A549 (cell line): ENCODE measurements around the gene ZBTB49.

Source experiments
- CHD2 ChIP-seq: fragments of 150-350 bp; IDR thresholded peaks from 2 replicates; pipeline ENCODE4 v1.6.1; 2014; ENCODE audit warnings: low read length; ENCODE audit not compliant: partially characterized antibody
- ELK1 ChIP-seq: fragments of 150-350 bp; IDR thresholded peaks from 2 replicates; pipeline ENCODE4 v1.6.1; 2014; ENCODE audit warnings: low read depth, mild to moderate bottlenecking, low read length
- HDAC2 ChIP-seq: fragments of 200-600 bp; sonication (generic); IDR thresholded peaks from 2 replicates; pipeline ENCODE4 v1.6.1; 2016
- MAX ChIP-seq: IDR thresholded peaks from 2 replicates; pipeline ENCODE4 v1.6.1; 2012
- NPAS2 ChIP-seq: fragments of 250-450 bp; sonication (Bioruptor Pico); IDR thresholded peaks from 2 replicates; pipeline ENCODE4 v1.8.0; 2022; ENCODE audit warnings: mild to moderate bottlenecking, moderate library complexity, borderline replicate concordance
- POLR2A ChIP-seq: IDR thresholded peaks from 2 replicates; pipeline ENCODE4 v1.6.1; 2012; ENCODE audit warnings: mild to moderate bottlenecking, low read length
- RFX5 ChIP-seq: fragments of 450-650 bp; IDR thresholded peaks from 2 replicates; pipeline ENCODE4 v1.7.1; 2014; ENCODE audit warnings: antibody characterized with exemption, mild to moderate bottlenecking, moderate library complexity
- TF ChIP-seq, protein P1 (sequence below): fragments of 250-450 bp; sonication (Bioruptor Pico); IDR thresholded peaks from 2 replicates; pipeline ENCODE4 v1.5.0; 2021; ENCODE audit warnings: mild to moderate bottlenecking, moderate library complexity, borderline replicate concordance
- TF ChIP-seq, protein P2 (sequence below): fragments of 200-600 bp; sonication (generic); IDR thresholded peaks from 2 replicates; pipeline ENCODE4 v1.6.1; 2016; ENCODE audit warnings: antibody characterized with exemption, mild to moderate bottlenecking, moderate library complexity
- TF ChIP-seq, protein P3 (sequence below): fragments of >200 bp; sonication (Bioruptor Twin); formaldehyde crosslinking; IDR thresholded peaks from 3 replicates; pipeline ENCODE4 v1.5.1; 2016
- TF ChIP-seq, protein P4 (sequence below): IDR thresholded peaks from 2 replicates; pipeline ENCODE4 v1.6.1; 2012; ENCODE audit warnings: low read depth, borderline replicate concordance

DNA sequence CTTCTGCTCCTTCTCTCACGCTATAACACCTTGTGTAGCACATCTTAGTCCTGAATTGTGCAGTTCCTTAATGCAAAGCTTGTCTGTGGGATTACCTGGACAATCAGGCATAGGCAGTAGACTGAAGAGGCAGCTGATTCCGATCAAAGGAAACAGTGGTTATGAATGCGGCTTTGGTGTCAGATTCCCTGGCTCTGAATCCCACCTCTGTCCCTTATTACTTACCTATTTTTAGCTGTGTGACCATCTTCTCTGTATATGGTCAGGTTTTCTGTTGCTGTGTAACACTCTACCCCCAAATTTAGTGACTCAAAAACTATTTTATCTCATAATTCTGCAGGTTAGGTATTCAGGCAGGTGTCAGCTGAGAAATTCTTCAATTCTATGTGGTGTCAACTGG, 3.2 kb downstream of the ZBTB49 start:
- TF ChIP-seq, protein P1, sequence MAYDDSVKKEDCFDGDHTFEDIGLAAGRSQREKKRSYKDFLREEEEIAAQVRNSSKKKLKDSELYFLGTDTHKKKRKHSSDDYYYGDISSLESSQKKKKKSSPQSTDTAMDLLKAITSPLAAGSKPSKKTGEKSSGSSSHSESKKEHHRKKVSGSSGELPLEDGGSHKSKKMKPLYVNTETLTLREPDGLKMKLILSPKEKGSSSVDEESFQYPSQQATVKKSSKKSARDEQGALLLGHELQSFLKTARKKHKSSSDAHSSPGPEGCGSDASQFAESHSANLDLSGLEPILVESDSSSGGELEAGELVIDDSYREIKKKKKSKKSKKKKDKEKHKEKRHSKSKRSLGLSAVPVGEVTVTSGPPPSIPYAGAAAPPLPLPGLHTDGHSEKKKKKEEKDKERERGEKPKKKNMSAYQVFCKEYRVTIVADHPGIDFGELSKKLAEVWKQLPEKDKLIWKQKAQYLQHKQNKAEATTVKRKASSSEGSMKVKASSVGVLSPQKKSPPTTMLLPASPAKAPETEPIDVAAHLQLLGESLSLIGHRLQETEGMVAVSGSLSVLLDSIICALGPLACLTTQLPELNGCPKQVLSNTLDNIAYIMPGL (CRISPR knock-in tag): no peak
- TF ChIP-seq, protein P2, sequence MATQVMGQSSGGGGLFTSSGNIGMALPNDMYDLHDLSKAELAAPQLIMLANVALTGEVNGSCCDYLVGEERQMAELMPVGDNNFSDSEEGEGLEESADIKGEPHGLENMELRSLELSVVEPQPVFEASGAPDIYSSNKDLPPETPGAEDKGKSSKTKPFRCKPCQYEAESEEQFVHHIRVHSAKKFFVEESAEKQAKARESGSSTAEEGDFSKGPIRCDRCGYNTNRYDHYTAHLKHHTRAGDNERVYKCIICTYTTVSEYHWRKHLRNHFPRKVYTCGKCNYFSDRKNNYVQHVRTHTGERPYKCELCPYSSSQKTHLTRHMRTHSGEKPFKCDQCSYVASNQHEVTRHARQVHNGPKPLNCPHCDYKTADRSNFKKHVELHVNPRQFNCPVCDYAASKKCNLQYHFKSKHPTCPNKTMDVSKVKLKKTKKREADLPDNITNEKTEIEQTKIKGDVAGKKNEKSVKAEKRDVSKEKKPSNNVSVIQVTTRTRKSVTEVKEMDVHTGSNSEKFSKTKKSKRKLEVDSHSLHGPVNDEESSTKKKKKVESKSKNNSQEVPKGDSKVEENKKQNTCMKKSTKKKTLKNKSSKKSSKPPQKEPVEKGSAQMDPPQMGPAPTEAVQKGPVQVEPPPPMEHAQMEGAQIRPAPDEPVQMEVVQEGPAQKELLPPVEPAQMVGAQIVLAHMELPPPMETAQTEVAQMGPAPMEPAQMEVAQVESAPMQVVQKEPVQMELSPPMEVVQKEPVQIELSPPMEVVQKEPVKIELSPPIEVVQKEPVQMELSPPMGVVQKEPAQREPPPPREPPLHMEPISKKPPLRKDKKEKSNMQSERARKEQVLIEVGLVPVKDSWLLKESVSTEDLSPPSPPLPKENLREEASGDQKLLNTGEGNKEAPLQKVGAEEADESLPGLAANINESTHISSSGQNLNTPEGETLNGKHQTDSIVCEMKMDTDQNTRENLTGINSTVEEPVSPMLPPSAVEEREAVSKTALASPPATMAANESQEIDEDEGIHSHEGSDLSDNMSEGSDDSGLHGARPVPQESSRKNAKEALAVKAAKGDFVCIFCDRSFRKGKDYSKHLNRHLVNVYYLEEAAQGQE: no peak
- TF ChIP-seq NPAS2 (CRISPR knock-in tag) (no peak), ELK1 (no peak), POLR2A (no peak), MAX (no peak), HDAC2 (no peak), CHD2 (no peak), RFX5 (no peak)
- TF ChIP-seq, protein P3, sequence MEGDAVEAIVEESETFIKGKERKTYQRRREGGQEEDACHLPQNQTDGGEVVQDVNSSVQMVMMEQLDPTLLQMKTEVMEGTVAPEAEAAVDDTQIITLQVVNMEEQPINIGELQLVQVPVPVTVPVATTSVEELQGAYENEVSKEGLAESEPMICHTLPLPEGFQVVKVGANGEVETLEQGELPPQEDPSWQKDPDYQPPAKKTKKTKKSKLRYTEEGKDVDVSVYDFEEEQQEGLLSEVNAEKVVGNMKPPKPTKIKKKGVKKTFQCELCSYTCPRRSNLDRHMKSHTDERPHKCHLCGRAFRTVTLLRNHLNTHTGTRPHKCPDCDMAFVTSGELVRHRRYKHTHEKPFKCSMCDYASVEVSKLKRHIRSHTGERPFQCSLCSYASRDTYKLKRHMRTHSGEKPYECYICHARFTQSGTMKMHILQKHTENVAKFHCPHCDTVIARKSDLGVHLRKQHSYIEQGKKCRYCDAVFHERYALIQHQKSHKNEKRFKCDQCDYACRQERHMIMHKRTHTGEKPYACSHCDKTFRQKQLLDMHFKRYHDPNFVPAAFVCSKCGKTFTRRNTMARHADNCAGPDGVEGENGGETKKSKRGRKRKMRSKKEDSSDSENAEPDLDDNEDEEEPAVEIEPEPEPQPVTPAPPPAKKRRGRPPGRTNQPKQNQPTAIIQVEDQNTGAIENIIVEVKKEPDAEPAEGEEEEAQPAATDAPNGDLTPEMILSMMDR: no peak
- TF ChIP-seq, protein P4, sequence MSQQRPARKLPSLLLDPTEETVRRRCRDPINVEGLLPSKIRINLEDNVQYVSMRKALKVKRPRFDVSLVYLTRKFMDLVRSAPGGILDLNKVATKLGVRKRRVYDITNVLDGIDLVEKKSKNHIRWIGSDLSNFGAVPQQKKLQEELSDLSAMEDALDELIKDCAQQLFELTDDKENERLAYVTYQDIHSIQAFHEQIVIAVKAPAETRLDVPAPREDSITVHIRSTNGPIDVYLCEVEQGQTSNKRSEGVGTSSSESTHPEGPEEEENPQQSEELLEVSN: no peak
